NCI-H2171 (cell line): Measurements from ENCODE around the gene FAM72D.
"Not testable (repeated sequence)": the region's sequence is repeated elsewhere in the genome, so short reads cannot be mapped to it uniquely, and the experiment has no call there.

Experiments
- DNase-seq: peaks from one replicate; lab custom pipeline; 2025; lab: John Stamatoyannopoulos, UW

Gene FAM72D

GRCh38 chr1:145146308-145146707 lies 50.5 kb downstream of the FAM72D start:
- not testable (repeated sequence) for DNase-seq

- DNase-seq: not testable (repeated sequence)
Observed at GRCh38 chr1:145147172-145147571, 51.4 kb downstream of the FAM72D start.

GRCh38 chr1:145155421-145155820 lies 59.6 kb downstream of the FAM72D start:
- DNase-seq: not testable (repeated sequence)

GRCh38 chr1:145155873-145156272 lies 60.1 kb downstream of the FAM72D start:
- DNase-seq: not testable (repeated sequence)

- DNase-seq: not testable (repeated sequence)
Observed at GRCh38 chr1:145156891-145157610, 61.3 kb downstream of the FAM72D start.

DNA sequence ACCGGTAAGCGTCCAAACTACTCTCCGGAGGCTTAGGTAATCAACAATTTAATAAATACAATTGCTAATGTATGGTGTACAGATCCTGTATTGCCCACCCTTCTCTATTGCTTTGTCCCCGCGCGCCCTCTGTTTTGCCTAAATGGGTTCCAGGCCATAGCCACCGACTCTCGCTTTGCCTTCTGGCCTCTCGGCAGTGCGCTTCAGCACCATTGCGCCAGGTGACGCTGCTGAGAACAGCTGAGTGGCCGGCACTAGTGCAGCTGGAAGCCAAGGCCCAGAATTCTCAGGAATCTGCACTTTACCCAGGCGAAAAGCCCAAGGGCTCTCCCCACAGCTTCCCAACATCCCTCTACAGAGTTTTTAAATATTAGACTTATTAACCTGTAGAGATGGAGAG lies 61.9 kb downstream of the FAM72D start:
- DNase-seq: not testable (repeated sequence)

- DNase-seq: not testable (repeated sequence)
Observed at GRCh38 chr1:145161046-145161752, 65.4 kb downstream of the FAM72D start.
